Transverse colon (tissue), 4 donors: ENCODE measurements around the gene FIP1L1. TPM values are rescaled to one million over a fixed set of nuclear protein-coding genes. Genes with fewer than 3 reads are reported as not detected.

Experiments
- DNase-seq: peaks from one replicate; pipeline ENCODE4 v3.0.0-alpha.2; 2019
- H3K27ac ChIP-seq, 4 donors: fragments of 200-600 bp; sonication (generic); 2 replicates each; pipeline ENCODE4 v1.5.1; 2016 to 2018; ENCODE audit warnings: inconsistent platforms in 4 of 4
- H3K27me3 ChIP-seq: fragments of 200-600 bp; sonication (generic); 2 replicates; pipeline ENCODE4 v1.5.1; 2017; ENCODE audit warnings: inconsistent platforms
- H3K36me3 ChIP-seq, 4 donors: fragments of 200-600 bp; sonication (generic); 2 replicates each; pipeline ENCODE4 v1.5.1; 2017 to 2019; ENCODE audit warnings: inconsistent platforms in 4 of 4
- H3K4me1 ChIP-seq, 4 donors: fragments of 200-600 bp; sonication (generic); 2 replicates each; pipeline ENCODE4 v1.5.1; 2017 to 2020; ENCODE audit warnings: inconsistent platforms in 4 of 4
- H3K4me3 ChIP-seq, 4 donors: fragments of 200-600 bp; sonication (generic); 1 replicate in 1 of 4; 2 replicates in 3 of 4; pipeline versions ENCODE4 v1.5.1 to v1.6.1; 2017 to 2019; ENCODE audit warnings: inconsistent platforms in 4 of 4
- H3K9me3 ChIP-seq, 2 donors: fragments of 200-600 bp; sonication (generic); 2 replicates each; pipeline ENCODE4 v1.5.1; 2017 to 2019; ENCODE audit warnings: inconsistent platforms in 2 of 2
- EP300 ChIP-seq: sonication (generic); formaldehyde crosslinking; IDR thresholded peaks from one replicate; pipeline ENCODE4 v1.6.1; 2017; ENCODE audit warnings: antibody characterized with exemption, low read depth
- POLR2A ChIP-seq: fragments of 450-650 bp; IDR thresholded peaks from one replicate; pipeline ENCODE4 v1.6.1; 2016; ENCODE audit warnings: antibody characterized with exemption, mild to moderate bottlenecking, moderate library complexity
- POLR2AphosphoS5 ChIP-seq, 3 donors: sonication (generic); formaldehyde crosslinking; IDR thresholded peaks; one replicate each; pipeline ENCODE4 v1.6.1; 2016; ENCODE audit warnings: antibody characterized with exemption in 3 of 3
- WGBS, 2 donors: methylation state at CpG; one replicate each; pipeline ENCODE4 v1.1.5; 2018; ENCODE audit warnings: low coverage in 1 of 2; 5-methylcytosine and 5-hydroxymethylcytosine counted together
- in situ Hi-C, 4 donors: fragments of 200-750 bp; cut with MboI; loops; one replicate each; pipeline versions ENCODE4 v1.15.0 to v1.15.1; 2017; ENCODE audit warnings: low sequenced_read_pairs in 3 of 4, low pct_ligation_motif_present in 1 of 4, low pct_unique_long_range_greater_than_20kb in 1 of 4
- intact Hi-C: fragments of 100-400 bp; cut with DNase I; formaldehyde crosslinking; loops from one replicate; pipeline ENCODE4 v1.15.1; 2023; ENCODE audit warnings: low total_unique reads
- total RNA-seq, 4 donors: library from RNA; depleted of rRNA; stranded (reverse); fragments of >200 nt; gene quantifications; one replicate each; pipeline ENCODE4 v1.1.0, GENCODE V29; 2016
- TF ChIP-seq, protein P1 (sequence below), 5 experiments: fragments of 200-600 bp in 3 of 5; fragments of 450-650 bp in 2 of 5; sonication (generic) in 3 of 5; IDR thresholded peaks; 1 replicate in 2 of 5; 2 replicates in 3 of 5; pipeline ENCODE4 v1.5.1; 2016 to 2017; ENCODE audit warnings: antibody characterized with exemption in 5 of 5, inconsistent platforms in 3 of 5, mild to moderate bottlenecking in 2 of 5, moderate library complexity in 1 of 5

The FIP1L1 gene
- total RNA-seq, 4 donors from 2014 or later, result 20.6 to 97.5 (median 43.9) TPM

DNA sequence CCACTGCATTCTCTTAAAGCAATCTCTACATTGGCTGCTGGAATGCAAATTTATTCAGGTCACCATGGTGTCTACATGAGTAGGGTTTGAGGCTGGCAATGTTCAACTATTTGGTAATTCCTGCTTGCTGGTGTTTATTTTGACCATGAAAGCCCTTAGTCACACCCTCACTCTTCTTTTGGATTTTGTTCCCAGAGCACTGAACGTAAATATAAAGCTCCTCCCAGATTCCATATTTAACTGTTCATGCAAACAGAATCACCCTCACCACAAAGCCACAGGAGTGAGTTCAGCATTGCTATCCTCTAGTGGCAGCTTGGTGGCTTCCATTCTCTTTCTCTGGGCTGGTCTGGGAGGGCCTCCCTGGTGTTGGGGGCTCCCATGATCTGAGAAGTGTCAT, 131.0 kb downstream of the FIP1L1 start:
- no peak for DNase-seq
- TF ChIP-seq POLR2AphosphoS5 (IDR thresholded peaks at IDR 0.05) (no peak), POLR2A (no peak), EP300 (no peak)
- TF ChIP-seq, protein P1, sequence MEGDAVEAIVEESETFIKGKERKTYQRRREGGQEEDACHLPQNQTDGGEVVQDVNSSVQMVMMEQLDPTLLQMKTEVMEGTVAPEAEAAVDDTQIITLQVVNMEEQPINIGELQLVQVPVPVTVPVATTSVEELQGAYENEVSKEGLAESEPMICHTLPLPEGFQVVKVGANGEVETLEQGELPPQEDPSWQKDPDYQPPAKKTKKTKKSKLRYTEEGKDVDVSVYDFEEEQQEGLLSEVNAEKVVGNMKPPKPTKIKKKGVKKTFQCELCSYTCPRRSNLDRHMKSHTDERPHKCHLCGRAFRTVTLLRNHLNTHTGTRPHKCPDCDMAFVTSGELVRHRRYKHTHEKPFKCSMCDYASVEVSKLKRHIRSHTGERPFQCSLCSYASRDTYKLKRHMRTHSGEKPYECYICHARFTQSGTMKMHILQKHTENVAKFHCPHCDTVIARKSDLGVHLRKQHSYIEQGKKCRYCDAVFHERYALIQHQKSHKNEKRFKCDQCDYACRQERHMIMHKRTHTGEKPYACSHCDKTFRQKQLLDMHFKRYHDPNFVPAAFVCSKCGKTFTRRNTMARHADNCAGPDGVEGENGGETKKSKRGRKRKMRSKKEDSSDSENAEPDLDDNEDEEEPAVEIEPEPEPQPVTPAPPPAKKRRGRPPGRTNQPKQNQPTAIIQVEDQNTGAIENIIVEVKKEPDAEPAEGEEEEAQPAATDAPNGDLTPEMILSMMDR (IDR thresholded peaks at IDR 0.05), result no peak
- no peak overlapping the region for H3K4me3 ChIP-seq
- no peaks in the 10 kb centered on the region for H3K9me3 ChIP-seq
- H3K4me1 ChIP-seq, result no peaks in the 10 kb centered on the region
- in situ Hi-C loops (no loop called here), intact Hi-C loops (no loop called here)
- H3K27me3 ChIP-seq, result no peaks in the 10 kb centered on the region
- no peaks in the 10 kb centered on the region for H3K36me3 ChIP-seq
- H3K27ac ChIP-seq, result no peak overlapping the region
- 14 to 38% methylated on average over 1 of the region's 1 CpG for WGBS, 2 donors

- TF ChIP-seq EP300, result no peak
- no peak for TF ChIP-seq POLR2AphosphoS5 (IDR thresholded peaks at IDR 0.05)
- TF ChIP-seq, protein P1 (IDR thresholded peaks at IDR 0.05), result no peak
- TF ChIP-seq POLR2A, result no peak
- in situ Hi-C loops, result no loop called here
- no peak overlapping the region for H3K27ac ChIP-seq
- DNase-seq, result no peak
- H3K4me3 ChIP-seq, result no peak overlapping the region
- no peaks in the 10 kb centered on the region for H3K4me1 ChIP-seq
- no peaks in the 10 kb centered on the region for H3K36me3 ChIP-seq
- intact Hi-C loops, result no loop called here
- no peaks in the 10 kb centered on the region for H3K9me3 ChIP-seq
- 32 to 51% methylated on average over 3 to 5 of the region's 5 CpGs for WGBS, 2 donors
- H3K27me3 ChIP-seq, result no peaks in the 10 kb centered on the region
These were observed 132.9 kb downstream of the FIP1L1 start for GRCh38 chr4:53510321-53510720.

Other genes with a start within 250 kb of the FIP1L1 start
- gene SCFD2, start 11.6 kb upstream of the FIP1L1 start, total RNA-seq, result 10 to 100 TPM; 12.7 to 23.7 (median 18.3) TPM
- gene LNX1, start 213.8 kb downstream of the FIP1L1 start, total RNA-seq, result 10 to 100 TPM in 3 of 4 donors, 1 to 10 TPM in 1; 2.6 to 35.5 (median 18.1) TPM